NCI-H146 treated with DMSO at 0.1 percent for 48 hours (cell line): ENCODE measurements around the gene VAC14.
"Not testable (repeated sequence)": the region's sequence is repeated elsewhere in the genome, so short reads cannot be mapped to it uniquely, and the experiment has no call there.

Experiments
- DNase-seq: peaks from one replicate; lab custom pipeline; 2025; ENCODE audit not compliant: unreplicated experiment; lab: John Stamatoyannopoulos, UW

VAC14 gene

GRCh38 chr16:70744366-70744765 is 56.6 kb downstream of the VAC14 start:
- DNase-seq = no peak

GRCh38 chr16:70743791-70744190 is 57.2 kb downstream of the VAC14 start:
- DNase-seq = no peak

GRCh38 chr16:70742967-70743366 is 58.0 kb downstream of the VAC14 start:
- not testable (repeated sequence) for DNase-seq

- DNase-seq = no peak
These were observed 59.2 kb downstream of the VAC14 start for GRCh38 chr16:70741783-70742125.

GRCh38 chr16:70740914-70741782 is 59.8 kb downstream of the VAC14 start:
- no peak for DNase-seq

GRCh38 chr16:70740174-70740913 is 60.6 kb downstream of the VAC14 start:
- DNase-seq = no peak

- no peak for DNase-seq
These were observed 61.6 kb downstream of the VAC14 start for GRCh38 chr16:70739389-70739788.

- DNase-seq = no peak
These were observed 62.6 kb downstream of the VAC14 start for GRCh38 chr16:70738083-70738977.

GRCh38 chr16:70737377-70738082 is 63.4 kb downstream of the VAC14 start:
- DNase-seq = no peak

- no peak for DNase-seq
These were observed 64.2 kb downstream of the VAC14 start for GRCh38 chr16:70736465-70737376.

- no peak for DNase-seq
These were observed 65.6 kb downstream of the VAC14 start for GRCh38 chr16:70735141-70735979.

- no peak for DNase-seq
These were observed 66.3 kb downstream of the VAC14 start for GRCh38 chr16:70734522-70735095.

- no peak for DNase-seq
These were observed 70.0 kb downstream of the VAC14 start for GRCh38 chr16:70730944-70731343.

- DNase-seq = no peak
These were observed 70.9 kb downstream of the VAC14 start for GRCh38 chr16:70730031-70730430.

GRCh38 chr16:70729292-70729691 is 71.7 kb downstream of the VAC14 start:
- no peak for DNase-seq

- DNase-seq = no peak
These were observed 72.8 kb downstream of the VAC14 start for GRCh38 chr16:70728150-70728549.

- DNase-seq = no peak
These were observed 74.0 kb downstream of the VAC14 start for GRCh38 chr16:70726892-70727361.
